ENCODE results near the gene ZNF12. TPM values are rescaled to one million over a fixed set of nuclear protein-coding genes. Genes with fewer than 3 reads are reported as not detected.

Gene ZNF12
- total RNA-seq, 1 donor from 2014 or later, result 21.7 TPM

GRCh38 chr7:6648066-6648814 is 58.5 kb downstream of the ZNF12 start:
- DNase-seq (ENCODE audit: low read depth), result no peak

GRCh38 chr7:6647541-6647940 is 59.2 kb downstream of the ZNF12 start:
- no peak for DNase-seq (ENCODE audit: low read depth)

GRCh38 chr7:6647080-6647479 is 59.7 kb downstream of the ZNF12 start:
- no peak for DNase-seq (ENCODE audit: low read depth)

DNA sequence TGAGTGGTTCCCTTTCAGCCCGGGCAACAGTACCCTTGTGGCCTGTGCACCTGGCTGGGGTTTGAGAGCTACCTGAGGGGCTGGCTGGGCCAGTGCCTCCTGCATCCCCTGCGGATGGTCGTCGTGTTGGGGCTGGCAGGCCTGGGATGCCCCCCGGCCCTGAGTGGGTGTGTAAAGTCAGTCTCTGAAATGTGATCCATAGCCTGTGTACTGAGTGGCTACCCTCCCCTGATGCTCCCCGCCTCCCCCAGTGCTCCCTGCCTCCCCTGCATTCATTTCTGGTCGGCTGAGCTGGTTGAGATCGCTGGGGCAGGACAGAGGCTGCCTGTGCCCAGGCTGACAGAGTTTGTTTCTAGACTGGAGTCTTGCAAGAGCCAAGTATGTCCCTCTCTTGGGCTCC is 60.3 kb downstream of the ZNF12 start:
- no peak for DNase-seq (ENCODE audit: low read depth)

DNA sequence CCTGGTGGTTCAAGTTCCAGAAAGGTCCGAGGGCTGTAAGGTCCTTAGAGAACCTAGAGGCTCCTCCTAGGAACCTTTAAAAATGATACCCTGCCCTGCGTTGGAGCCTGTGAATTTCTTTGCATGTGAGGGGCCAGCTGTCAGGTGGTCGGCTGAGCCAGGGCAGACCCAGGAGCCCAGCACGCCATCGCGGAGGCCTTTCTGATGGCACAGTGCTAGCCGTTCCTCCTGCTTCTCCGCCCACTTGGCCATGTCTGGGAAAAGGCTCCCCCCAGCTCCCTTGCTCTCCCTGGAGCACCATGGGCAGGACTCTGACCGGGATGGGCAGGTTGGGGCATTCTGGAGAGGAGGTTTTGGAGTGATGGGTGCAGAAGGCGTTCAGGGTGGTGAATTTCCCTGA is 62.0 kb downstream of the ZNF12 start:
- DNase-seq (ENCODE audit: low read depth), result no peak

DNA sequence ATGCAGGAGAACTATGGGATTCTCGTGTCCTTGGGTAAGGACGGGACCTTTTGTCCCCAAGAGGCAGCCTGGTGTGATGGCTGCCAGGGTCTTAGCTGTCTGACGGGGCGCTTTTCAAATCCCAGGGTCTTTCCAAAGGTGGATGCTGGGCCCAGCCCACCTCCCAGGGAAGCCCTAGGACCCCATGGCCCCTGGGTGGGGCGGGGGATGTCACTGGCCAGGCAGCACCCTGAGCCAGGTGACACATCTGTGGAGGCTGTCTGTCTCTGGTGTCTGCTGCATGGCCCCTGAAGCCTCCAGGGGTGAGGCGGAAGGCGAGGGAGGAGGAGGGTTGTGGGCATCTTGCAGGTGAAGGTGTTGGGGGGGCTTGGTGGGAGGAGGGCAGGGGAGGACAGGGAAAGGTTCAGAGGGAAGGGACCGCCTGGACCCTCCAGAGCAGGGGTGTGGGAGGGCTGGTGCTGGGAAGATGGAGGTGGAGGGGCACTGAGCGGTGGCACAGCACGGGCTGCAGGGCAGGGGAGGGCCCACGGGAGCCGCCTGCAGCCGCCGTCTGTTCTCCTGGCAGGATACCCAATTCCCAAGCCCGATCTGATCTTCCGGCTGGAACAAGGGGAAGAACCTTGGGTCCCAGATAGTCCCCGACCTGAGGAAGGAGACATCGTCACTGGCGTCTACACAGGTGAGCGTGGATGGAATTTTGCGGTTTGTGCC is 62.7 kb downstream of the ZNF12 start:
- no peak for DNase-seq (ENCODE audit: low read depth)

DNA sequence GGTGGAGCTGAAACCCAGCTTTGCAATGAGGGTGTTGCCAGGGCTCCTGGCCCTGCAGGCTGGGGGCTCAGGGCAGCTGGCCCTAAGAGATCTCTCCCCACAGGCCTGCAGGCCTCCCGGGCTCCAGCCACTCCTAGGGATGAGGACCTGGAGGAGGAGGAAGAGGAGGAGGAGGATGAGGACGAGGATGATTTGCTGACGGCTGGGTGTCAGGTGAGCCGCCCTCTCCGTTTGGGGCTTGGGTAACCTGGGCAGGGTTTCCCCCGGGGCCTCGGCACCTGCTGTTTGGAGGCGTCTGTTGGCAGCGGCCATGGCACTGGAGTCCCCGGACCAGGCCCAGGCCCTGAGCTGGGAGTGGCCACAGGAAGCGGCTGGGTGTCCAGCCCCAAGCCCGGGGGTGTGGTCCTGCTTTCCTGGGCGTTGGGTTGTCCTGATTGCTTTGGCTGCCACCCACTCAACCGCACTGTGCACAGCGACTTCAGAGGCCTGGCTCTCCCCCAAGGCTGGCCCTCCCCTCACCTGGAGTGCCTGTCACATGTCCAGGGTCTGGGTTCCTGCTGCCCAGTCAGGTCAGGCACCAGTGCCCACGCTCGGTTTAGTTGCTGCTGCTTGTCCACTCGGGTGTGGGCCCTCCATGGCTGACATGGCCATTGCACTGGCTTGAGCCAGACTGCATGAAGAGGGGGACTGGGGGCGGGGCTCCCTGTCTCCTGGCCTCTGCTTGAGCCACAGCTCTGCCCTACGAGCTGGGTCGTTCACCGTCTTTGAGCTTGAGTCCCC is 63.7 kb downstream of the ZNF12 start:
- DNase-seq (ENCODE audit: low read depth), result no peak

- DNase-seq (ENCODE audit: low read depth), result no peak
Observed at GRCh38 chr7:6642239-6642839, 64.4 kb downstream of the ZNF12 start.

- DNase-seq (ENCODE audit: low read depth), result no peak
Observed at GRCh38 chr7:6641305-6642035, 65.3 kb downstream of the ZNF12 start.

DNA sequence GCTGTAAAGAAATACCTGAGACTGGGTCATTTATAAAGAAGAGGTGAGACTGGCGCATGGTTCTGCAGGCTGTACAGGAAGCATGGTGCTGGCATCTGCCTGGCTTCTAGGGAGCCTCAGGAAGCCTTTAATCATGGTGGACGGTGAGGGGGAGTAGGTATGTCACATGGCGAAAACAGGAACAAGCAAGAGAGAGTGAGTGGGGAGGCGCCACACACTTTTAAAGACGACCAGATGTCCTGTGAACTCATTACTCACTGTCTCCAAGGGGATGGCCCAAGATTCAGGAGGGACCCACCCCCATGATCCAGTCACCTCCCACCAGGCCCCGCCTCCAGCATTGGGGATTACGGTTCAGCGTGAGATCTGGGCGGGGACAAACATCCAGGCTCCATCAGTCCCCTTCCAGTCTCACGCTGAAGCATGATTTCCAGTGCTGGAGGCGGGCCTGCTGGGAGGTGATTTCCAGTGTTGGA is 66.5 kb downstream of the ZNF12 start:
- DNase-seq (ENCODE audit: low read depth), result peak; percentile 8

GRCh38 chr7:6639627-6640026 is 67.1 kb downstream of the ZNF12 start:
- no peak for DNase-seq (ENCODE audit: low read depth)

DNA sequence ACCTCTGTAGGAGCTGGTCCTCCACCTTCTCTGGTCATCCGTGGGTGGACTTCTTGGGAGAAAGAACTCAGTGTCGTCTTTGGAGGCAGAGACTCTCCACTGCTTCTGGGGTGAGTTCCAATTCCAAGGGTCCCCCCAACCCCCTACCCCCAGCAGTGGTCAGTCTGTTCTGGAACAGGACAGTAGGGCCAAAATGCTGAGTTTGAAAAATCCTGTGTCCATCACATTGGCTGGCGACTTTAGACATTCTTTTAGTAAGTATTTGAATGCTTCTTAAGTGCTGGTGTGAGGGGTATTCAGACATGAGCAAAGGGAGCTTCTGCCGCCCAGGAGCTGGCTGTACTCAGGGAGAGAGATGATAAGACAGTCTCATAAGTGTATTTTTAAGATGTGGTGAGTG is 67.7 kb downstream of the ZNF12 start:
- no peak for DNase-seq (ENCODE audit: low read depth)

Other genes with a start within 250 kb of the ZNF12 start
- gene KDELR2, start 222.8 kb downstream of the ZNF12 start, total RNA-seq, result 184 and 240 TPM in 2 replicates
- gene GRID2IP, start 155.5 kb downstream of the ZNF12 start, total RNA-seq, result 0.27 TPM in 1 of 2 replicates, not detected in the other
- 84.3 and 103 TPM in 2 replicates for gene ZDHHC4, start 129.5 kb downstream of the ZNF12 start, total RNA-seq
- gene INTS15, start 116.9 kb downstream of the ZNF12 start, total RNA-seq, result 26.2 and 33.3 TPM in 2 replicates
- gene ZNF853, start 91.3 kb downstream of the ZNF12 start, total RNA-seq, result 1.0 and 1.9 TPM in 2 replicates
- 33.7 and 40.8 TPM in 2 replicates for gene ZNF316, start 69.6 kb downstream of the ZNF12 start, total RNA-seq
- 0.29 and 0.31 TPM in 2 replicates for gene RSPH10B2, start 47.2 kb upstream of the ZNF12 start, total RNA-seq
- gene CCZ1B, start 119.3 kb upstream of the ZNF12 start, total RNA-seq, result 22.8 and 37.5 TPM in 2 replicates